ENCODE measurements around the gene DAPK3.
A peak's percentile ranks its signal among the peaks of the same experiment; 100 is the strongest.

DAPK3 gene

GRCh38 chr19:3984584-3984907 lies 13.6 kb upstream of the DAPK3 start:
- Histone ChIP-seq H3K4me2 (ENCODE audit: low read length) (peak overlapping the region; percentile 95), H3K27ac (ENCODE audit: low read depth, low read length) (peak overlapping the region; percentile 89), H3F3A (ENCODE audit: control insufficient read depth, insufficient read depth) (peaks cover 65% of the 10 kb centered on the region), H3K27me3 (ENCODE audit: control insufficient read depth, low read length) (no peaks in the 10 kb centered on the region), H3K4me3 (ENCODE audit: low read length) (peak overlapping the region; percentile 99), H4K20me1 (ENCODE audit: control insufficient read depth, insufficient read depth, low read depth, low read length) (peaks cover 49% of the 10 kb centered on the region), H3K79me2 (ENCODE audit: control insufficient read depth, low read length) (peaks cover 58% of the 10 kb centered on the region), H3K4me1 (ENCODE audit: control insufficient read depth, low read length) (peaks cover 62% of the 10 kb centered on the region), H3K36me3 (ENCODE audit: control insufficient read depth, low read length) (peaks cover 57% of the 10 kb centered on the region), H3K9me2 (replicated peaks; ENCODE audit: control insufficient read depth, low read length) (no peaks in the 10 kb centered on the region), H3K9me3 (ENCODE audit: control insufficient read depth, insufficient read depth, low read length) (no peaks in the 10 kb centered on the region)
- TF ChIP-seq CTCF (IDR thresholded peaks at IDR 0.05; ENCODE audit: low read depth, low read length, poor library complexity, severe bottlenecking) = no peak
- TF ChIP-seq EZH2phosphoT487 (IDR thresholded peaks at IDR 0.05; ENCODE audit: borderline replicate concordance, low read length) = no peak

- Histone ChIP-seq H3K27ac (ENCODE audit: low read depth, low read length) (peak overlapping the region; percentile 89), H3K79me2 (ENCODE audit: control insufficient read depth, low read length) (peaks cover 63% of the 10 kb centered on the region), H3K4me3 (ENCODE audit: low read length) (peak overlapping the region; percentile 99), H3F3A (ENCODE audit: control insufficient read depth, insufficient read depth) (peaks cover 65% of the 10 kb centered on the region), H3K9me2 (replicated peaks; ENCODE audit: control insufficient read depth, low read length) (no peaks in the 10 kb centered on the region), H3K4me1 (ENCODE audit: control insufficient read depth, low read length) (peaks cover 57% of the 10 kb centered on the region), H3K4me2 (ENCODE audit: low read length) (peak overlapping the region; percentile 95), H3K36me3 (ENCODE audit: control insufficient read depth, low read length) (peaks cover 62% of the 10 kb centered on the region), H3K9me3 (ENCODE audit: control insufficient read depth, insufficient read depth, low read length) (no peaks in the 10 kb centered on the region), H4K20me1 (ENCODE audit: control insufficient read depth, insufficient read depth, low read depth, low read length) (peaks cover 54% of the 10 kb centered on the region), H3K27me3 (ENCODE audit: control insufficient read depth, low read length) (no peaks in the 10 kb centered on the region)
- TF ChIP-seq EZH2phosphoT487 (IDR thresholded peaks at IDR 0.05; ENCODE audit: borderline replicate concordance, low read length) = no peak
- no peak for TF ChIP-seq CTCF (IDR thresholded peaks at IDR 0.05; ENCODE audit: low read depth, low read length, poor library complexity, severe bottlenecking)
Measured at GRCh38 chr19:3983936-3984583, 13.2 kb upstream of the DAPK3 start.

GRCh38 chr19:3983542-3983914 lies 12.6 kb upstream of the DAPK3 start:
- Histone ChIP-seq H4K20me1 (ENCODE audit: control insufficient read depth, insufficient read depth, low read depth, low read length) (peaks cover 56% of the 10 kb centered on the region), H3K4me3 (ENCODE audit: low read length) (peak overlapping the region; percentile 99), H3K9me3 (ENCODE audit: control insufficient read depth, insufficient read depth, low read length) (no peaks in the 10 kb centered on the region), H3K9me2 (replicated peaks; ENCODE audit: control insufficient read depth, low read length) (no peaks in the 10 kb centered on the region), H3K4me1 (ENCODE audit: control insufficient read depth, low read length) (peaks cover 55% of the 10 kb centered on the region), H3K27ac (ENCODE audit: low read depth, low read length) (peak overlapping the region; percentile 89), H3K4me2 (ENCODE audit: low read length) (peak overlapping the region; percentile 95), H3K36me3 (ENCODE audit: control insufficient read depth, low read length) (peaks cover 66% of the 10 kb centered on the region), H3F3A (ENCODE audit: control insufficient read depth, insufficient read depth) (peaks cover 69% of the 10 kb centered on the region), H3K79me2 (ENCODE audit: control insufficient read depth, low read length) (peaks cover 66% of the 10 kb centered on the region), H3K27me3 (ENCODE audit: control insufficient read depth, low read length) (no peaks in the 10 kb centered on the region)
- TF ChIP-seq CTCF (IDR thresholded peaks at IDR 0.05; ENCODE audit: low read depth, low read length, poor library complexity, severe bottlenecking) = no peak
- TF ChIP-seq EZH2phosphoT487 (IDR thresholded peaks at IDR 0.05; ENCODE audit: borderline replicate concordance, low read length) = no peak

Measured in DOHH2 (cell line).